ENCODE results near the gene SPEN.
"Not testable (repeated sequence)": the region's sequence is repeated elsewhere in the genome, so short reads cannot be mapped to it uniquely, and the experiment has no call there.

The SPEN gene

GRCh38 chr1:15883326-15883725 lies 35.8 kb downstream of the SPEN start:
- Histone ChIP-seq H3K4me1 (ENCODE audit: control insufficient read depth, insufficient read depth, low read length) (peaks cover 13% of the 10 kb centered on the region), H3K27ac (ENCODE audit: low read length) (no peak overlapping the region)

GRCh38 chr1:15884477-15884876 lies 37.0 kb downstream of the SPEN start:
- Histone ChIP-seq H3K27ac (ENCODE audit: low read length) (no peak overlapping the region), H3K4me1 (ENCODE audit: control insufficient read depth, insufficient read depth, low read length) (peaks cover 13% of the 10 kb centered on the region)

More at GRCh38 chr1:15883326-15883725, 35.8 kb downstream of the SPEN start:
- no peak overlapping the region for H3K4me3 ChIP-seq (ENCODE audit: low read length in 2 of 2)
- H3K9ac ChIP-seq (ENCODE audit: low read length in 2 of 2): no peak overlapping the region
- no peaks in the 10 kb centered on the region for H3K9me3 ChIP-seq (ENCODE audit: control insufficient read depth in 2 of 2, low read length in 2 of 2)
- H3K27me3 ChIP-seq (ENCODE audit: control insufficient read depth in 1 of 2, insufficient read depth in 2 of 2, low read length in 2 of 2): no peaks in the 10 kb centered on the region
- H3K36me3 ChIP-seq (ENCODE audit: control insufficient read depth in 2 of 2, insufficient read depth in 2 of 2, low read length in 2 of 2): no peaks in the 10 kb centered on the region

GRCh38 chr1:15885269-15885668 lies 37.8 kb downstream of the SPEN start:
- Histone ChIP-seq H3K9me3 (ENCODE audit: control insufficient read depth in 2 of 2, low read length in 2 of 2) (no peaks in the 10 kb centered on the region), H3K36me3 (ENCODE audit: control insufficient read depth in 2 of 2, insufficient read depth in 2 of 2, low read length in 2 of 2) (no peaks in the 10 kb centered on the region), H3K27me3 (ENCODE audit: control insufficient read depth in 1 of 2, insufficient read depth in 2 of 2, low read length in 2 of 2) (no peaks in the 10 kb centered on the region), H3K4me1 (ENCODE audit: control insufficient read depth, insufficient read depth, low read length) (peaks cover 15% of the 10 kb centered on the region), H3K27ac (ENCODE audit: low read length) (peak overlapping the region; percentile 96), H3K9ac (ENCODE audit: low read length in 2 of 2) (no peak overlapping the region), H3K4me3 (ENCODE audit: low read length in 2 of 2) (no peak overlapping the region)

More at GRCh38 chr1:15884477-15884876, 37.0 kb downstream of the SPEN start:
- Histone ChIP-seq H3K27me3 (ENCODE audit: control insufficient read depth in 1 of 2, insufficient read depth in 2 of 2, low read length in 2 of 2) (no peaks in the 10 kb centered on the region), H3K36me3 (ENCODE audit: control insufficient read depth in 2 of 2, insufficient read depth in 2 of 2, low read length in 2 of 2) (no peaks in the 10 kb centered on the region), H3K9ac (ENCODE audit: low read length in 2 of 2) (no peak overlapping the region), H3K4me3 (ENCODE audit: low read length in 2 of 2) (no peak overlapping the region), H3K9me3 (ENCODE audit: control insufficient read depth in 2 of 2, low read length in 2 of 2) (no peaks in the 10 kb centered on the region)

- Histone ChIP-seq H3K27ac (ENCODE audit: low read length) (peak overlapping the region; percentile 96), H3K9ac (ENCODE audit: low read length in 2 of 2) (peak overlapping the region; percentile 54 to 89), H3K4me3 (ENCODE audit: low read length in 2 of 2) (peak overlapping the region; percentile 74 to 76), H3K36me3 (ENCODE audit: control insufficient read depth in 2 of 2, insufficient read depth in 2 of 2, low read length in 2 of 2) (no peaks in the 10 kb centered on the region), H3K4me1 (ENCODE audit: control insufficient read depth, insufficient read depth, low read length) (peaks cover 20% of the 10 kb centered on the region), H3K9me3 (ENCODE audit: control insufficient read depth in 2 of 2, low read length in 2 of 2) (no peaks in the 10 kb centered on the region), H3K27me3 (ENCODE audit: control insufficient read depth in 1 of 2, insufficient read depth in 2 of 2, low read length in 2 of 2) (no peaks in the 10 kb centered on the region)
These were observed 38.4 kb downstream of the SPEN start for GRCh38 chr1:15885701-15886610.

- Histone ChIP-seq H3K36me3 (ENCODE audit: control insufficient read depth in 2 of 2, insufficient read depth in 2 of 2, low read length in 2 of 2) (no peaks in the 10 kb centered on the region), H3K27me3 (ENCODE audit: control insufficient read depth in 1 of 2, insufficient read depth in 2 of 2, low read length in 2 of 2) (no peaks in the 10 kb centered on the region), H3K9me3 (ENCODE audit: control insufficient read depth in 2 of 2, low read length in 2 of 2) (no peaks in the 10 kb centered on the region), H3K4me1 (ENCODE audit: control insufficient read depth, insufficient read depth, low read length) (peaks cover 20% of the 10 kb centered on the region), H3K9ac (ENCODE audit: low read length in 2 of 2) (peak overlapping the region; percentile 54 to 71), H3K27ac (ENCODE audit: low read length) (peak overlapping the region; percentile 96), H3K4me3 (ENCODE audit: low read length in 2 of 2) (peak overlapping the region; percentile 74 to 76)
These were observed 39.2 kb downstream of the SPEN start for GRCh38 chr1:15886611-15887167.

- Histone ChIP-seq H3K4me1 (ENCODE audit: control insufficient read depth, insufficient read depth, low read length) (peaks cover 26% of the 10 kb centered on the region), H3K27ac (ENCODE audit: low read length) (peak overlapping the region; percentile 76), H3K4me3 (ENCODE audit: low read length in 2 of 2) (peak overlapping the region in 1 of 2 donors; percentile 24)
- H3K9me3 ChIP-seq (ENCODE audit: control insufficient read depth in 2 of 2, low read length in 2 of 2); H3K36me3 ChIP-seq (ENCODE audit: control insufficient read depth in 2 of 2, insufficient read depth in 2 of 2, low read length in 2 of 2); H3K9ac ChIP-seq (ENCODE audit: low read length in 2 of 2); H3K27me3 ChIP-seq (ENCODE audit: control insufficient read depth in 1 of 2, insufficient read depth in 2 of 2, low read length in 2 of 2): not testable (repeated sequence)
These were observed 45.5 kb downstream of the SPEN start for GRCh38 chr1:15892857-15893599.

GRCh38 chr1:15895233-15895632 lies 47.7 kb downstream of the SPEN start:
- no peaks in the 10 kb centered on the region for H3K27me3 ChIP-seq (ENCODE audit: control insufficient read depth in 1 of 2, insufficient read depth in 2 of 2, low read length in 2 of 2)
- H3K36me3 ChIP-seq (ENCODE audit: control insufficient read depth in 2 of 2, insufficient read depth in 2 of 2, low read length in 2 of 2): no peaks in the 10 kb centered on the region

GRCh38 chr1:15896841-15897610 lies 49.5 kb downstream of the SPEN start:
- H3K27me3 ChIP-seq (ENCODE audit: control insufficient read depth in 1 of 2, insufficient read depth in 2 of 2, low read length in 2 of 2); H3K9me3 ChIP-seq (ENCODE audit: control insufficient read depth in 2 of 2, low read length in 2 of 2); H3K4me3 ChIP-seq (ENCODE audit: low read length in 2 of 2); H3K36me3 ChIP-seq (ENCODE audit: control insufficient read depth in 2 of 2, insufficient read depth in 2 of 2, low read length in 2 of 2); H3K9ac ChIP-seq (ENCODE audit: low read length in 2 of 2): not testable (repeated sequence)
- peaks cover 27% of the 10 kb centered on the region for H3K4me1 ChIP-seq (ENCODE audit: control insufficient read depth, insufficient read depth, low read length)
- peak overlapping the region; percentile 41 for H3K27ac ChIP-seq (ENCODE audit: low read length)

More at GRCh38 chr1:15895233-15895632, 47.7 kb downstream of the SPEN start:
- Histone ChIP-seq H3K27ac (ENCODE audit: low read length) (no peak overlapping the region), H3K9me3 (ENCODE audit: control insufficient read depth in 2 of 2, low read length in 2 of 2) (no peaks in the 10 kb centered on the region), H3K4me1 (ENCODE audit: control insufficient read depth, insufficient read depth, low read length) (peaks cover 24% of the 10 kb centered on the region), H3K4me3 (ENCODE audit: low read length in 2 of 2) (no peak overlapping the region), H3K9ac (ENCODE audit: low read length in 2 of 2) (no peak overlapping the region)

- H3K27ac ChIP-seq (ENCODE audit: low read length): no peak overlapping the region
- no peaks in the 10 kb centered on the region for H3K27me3 ChIP-seq (ENCODE audit: control insufficient read depth in 1 of 2, insufficient read depth in 2 of 2, low read length in 2 of 2)
- H3K4me1 ChIP-seq (ENCODE audit: control insufficient read depth, insufficient read depth, low read length): peaks cover 17% of the 10 kb centered on the region
These were observed 51.8 kb downstream of the SPEN start for GRCh38 chr1:15899266-15899665.

GRCh38 chr1:15900662-15901279 lies 53.3 kb downstream of the SPEN start:
- no peaks in the 10 kb centered on the region for H3K9me3 ChIP-seq (ENCODE audit: control insufficient read depth in 2 of 2, low read length in 2 of 2)
- peaks cover 15% of the 10 kb centered on the region for H3K4me1 ChIP-seq (ENCODE audit: control insufficient read depth, insufficient read depth, low read length)
- H3K4me3 ChIP-seq (ENCODE audit: low read length in 2 of 2): no peak overlapping the region
- H3K9ac ChIP-seq (ENCODE audit: low read length in 2 of 2): no peak overlapping the region
- no peak overlapping the region for H3K27ac ChIP-seq (ENCODE audit: low read length)
- H3K27me3 ChIP-seq (ENCODE audit: control insufficient read depth in 1 of 2, insufficient read depth in 2 of 2, low read length in 2 of 2): no peaks in the 10 kb centered on the region
- no peaks in the 10 kb centered on the region for H3K36me3 ChIP-seq (ENCODE audit: control insufficient read depth in 2 of 2, insufficient read depth in 2 of 2, low read length in 2 of 2)

More at GRCh38 chr1:15899266-15899665, 51.8 kb downstream of the SPEN start:
- H3K36me3 ChIP-seq (ENCODE audit: control insufficient read depth in 2 of 2, insufficient read depth in 2 of 2, low read length in 2 of 2): no peaks in the 10 kb centered on the region
- no peaks in the 10 kb centered on the region for H3K9me3 ChIP-seq (ENCODE audit: control insufficient read depth in 2 of 2, low read length in 2 of 2)
- no peak overlapping the region for H3K4me3 ChIP-seq (ENCODE audit: low read length in 2 of 2)
- no peak overlapping the region for H3K9ac ChIP-seq (ENCODE audit: low read length in 2 of 2)
